ENCODE data around the gene KIR2DL4.
"Not testable (repeated sequence)": the region's sequence is repeated elsewhere in the genome, so short reads cannot be mapped to it uniquely, and the experiment has no call there.

The KIR2DL4 gene

DNA sequence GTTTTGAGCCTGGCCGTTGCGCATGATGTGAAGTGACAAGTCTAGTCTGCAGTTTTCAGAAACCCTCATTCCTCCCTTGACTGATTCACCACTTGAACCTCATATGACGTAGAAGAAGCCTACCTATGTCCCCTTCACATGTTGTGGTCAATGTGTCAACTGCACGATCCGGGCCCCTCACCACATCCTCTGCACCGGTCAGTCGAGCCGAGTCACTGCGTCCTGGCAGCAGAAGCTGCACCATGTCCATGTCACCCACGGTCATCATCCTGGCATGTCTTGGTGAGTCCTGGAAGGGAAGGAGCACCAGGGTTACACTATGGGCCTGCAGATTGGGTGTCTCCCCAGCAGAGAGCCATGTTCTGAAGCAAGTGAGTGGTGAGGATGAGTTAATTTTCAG, at the start of gene KIR2DL4:
KIR2DL4 (plus strand) TSS at position 201 of the 400 bp plus-strand sequence; CDS start at position 243, 42 bp downstream.
- TF ChIP-seq, protein P1, sequence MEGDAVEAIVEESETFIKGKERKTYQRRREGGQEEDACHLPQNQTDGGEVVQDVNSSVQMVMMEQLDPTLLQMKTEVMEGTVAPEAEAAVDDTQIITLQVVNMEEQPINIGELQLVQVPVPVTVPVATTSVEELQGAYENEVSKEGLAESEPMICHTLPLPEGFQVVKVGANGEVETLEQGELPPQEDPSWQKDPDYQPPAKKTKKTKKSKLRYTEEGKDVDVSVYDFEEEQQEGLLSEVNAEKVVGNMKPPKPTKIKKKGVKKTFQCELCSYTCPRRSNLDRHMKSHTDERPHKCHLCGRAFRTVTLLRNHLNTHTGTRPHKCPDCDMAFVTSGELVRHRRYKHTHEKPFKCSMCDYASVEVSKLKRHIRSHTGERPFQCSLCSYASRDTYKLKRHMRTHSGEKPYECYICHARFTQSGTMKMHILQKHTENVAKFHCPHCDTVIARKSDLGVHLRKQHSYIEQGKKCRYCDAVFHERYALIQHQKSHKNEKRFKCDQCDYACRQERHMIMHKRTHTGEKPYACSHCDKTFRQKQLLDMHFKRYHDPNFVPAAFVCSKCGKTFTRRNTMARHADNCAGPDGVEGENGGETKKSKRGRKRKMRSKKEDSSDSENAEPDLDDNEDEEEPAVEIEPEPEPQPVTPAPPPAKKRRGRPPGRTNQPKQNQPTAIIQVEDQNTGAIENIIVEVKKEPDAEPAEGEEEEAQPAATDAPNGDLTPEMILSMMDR (conservative IDR thresholded peaks at IDR 0.05; ENCODE audit: control insufficient read depth, insufficient read depth, low read depth, low read length): no peak
- no peak for DNase-seq (ENCODE audit: low read depth)
- no peak within 1 kb of the TSS for H3K4me3 ChIP-seq (ENCODE audit: control insufficient read depth, low read depth, low read length)

DNA sequence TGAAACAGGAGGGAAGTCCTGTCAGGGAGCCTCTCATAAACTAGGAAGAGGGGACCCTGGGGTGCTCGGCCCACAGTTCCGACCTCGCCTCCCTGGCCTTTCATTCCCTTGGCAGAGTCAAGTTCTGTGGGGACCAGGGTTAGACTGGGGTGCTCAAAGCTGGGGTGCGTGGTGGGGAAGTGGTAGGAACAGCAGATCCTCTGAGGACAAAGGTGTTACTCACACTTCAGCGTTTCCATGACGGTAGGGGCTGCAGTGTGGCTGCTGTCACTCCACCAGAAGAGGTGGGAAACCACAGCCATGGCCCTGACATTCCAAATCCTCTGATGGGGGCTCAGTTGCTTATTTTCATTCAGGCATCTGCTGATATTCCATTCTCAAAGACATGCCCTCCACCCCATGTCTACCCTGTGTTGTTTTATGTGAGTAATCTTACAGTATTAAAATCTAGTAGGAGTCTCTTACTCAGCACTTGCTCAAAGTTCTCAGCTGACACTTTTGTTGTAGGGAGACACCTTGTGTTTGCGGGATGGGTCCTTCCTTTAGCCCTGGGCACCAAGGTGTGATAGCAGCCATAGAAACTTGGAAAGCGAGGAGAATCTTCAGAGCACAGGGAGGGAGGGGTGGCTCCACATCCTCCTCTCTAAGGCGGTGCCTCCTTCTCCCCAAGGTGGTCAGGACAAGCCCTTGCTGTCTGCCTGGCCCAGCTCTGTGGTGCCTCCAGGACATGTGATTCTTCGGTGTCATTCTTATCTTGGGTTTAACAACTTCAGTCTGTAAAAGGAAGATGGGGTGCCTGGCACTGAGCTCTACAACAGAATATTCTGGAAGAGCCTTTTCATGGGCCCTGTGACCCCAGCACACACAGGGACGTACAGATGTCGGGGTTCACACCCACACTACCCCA, 47.0 kb upstream of the KIR2DL4 start:
- not testable (repeated sequence) for H3K4me3 ChIP-seq (ENCODE audit: control insufficient read depth, low read depth, low read length); DNase-seq (ENCODE audit: low read depth)

DNA sequence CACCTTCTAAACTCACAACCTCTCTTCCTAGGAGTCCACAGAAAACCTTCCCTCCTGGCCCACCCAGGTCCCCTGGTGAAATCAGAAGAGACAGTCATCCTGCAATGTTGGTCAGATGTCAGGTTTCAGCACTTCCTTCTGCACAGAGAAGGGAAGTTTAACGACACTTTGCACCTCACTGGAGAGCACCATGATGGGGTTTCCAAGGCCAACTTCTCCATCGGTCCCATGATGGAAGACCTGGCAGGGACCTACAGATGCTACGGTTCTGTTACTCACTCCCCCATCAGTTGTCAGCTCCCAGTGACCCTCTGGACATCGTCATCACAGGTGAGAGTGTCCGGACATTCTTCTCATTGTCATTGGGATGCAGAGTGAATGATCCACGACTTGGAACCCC, 44.8 kb upstream of the KIR2DL4 start:
- not testable (repeated sequence) for H3K4me3 ChIP-seq (ENCODE audit: control insufficient read depth, low read depth, low read length); DNase-seq (ENCODE audit: low read depth)

DNA sequence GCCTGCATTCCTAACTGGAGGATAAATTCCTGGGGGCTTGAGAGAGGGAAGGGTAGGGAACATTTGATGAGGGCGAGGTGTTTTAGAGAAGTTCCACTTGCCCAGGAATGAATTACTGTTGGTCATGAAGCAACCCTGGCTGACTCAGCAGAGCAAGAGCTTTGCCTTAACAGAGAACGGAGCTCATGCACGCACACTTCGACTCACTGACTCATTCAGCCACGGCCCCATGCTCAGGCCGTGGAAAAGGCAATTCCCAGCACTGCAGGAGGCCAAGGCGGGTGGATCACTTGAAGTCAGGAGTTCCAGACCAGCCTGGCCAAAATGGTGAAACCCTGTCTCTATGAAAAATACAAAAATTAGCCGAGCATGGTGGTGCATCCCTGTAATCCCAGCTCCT, 39.2 kb upstream of the KIR2DL4 start:
- DNase-seq (ENCODE audit: low read depth); H3K4me3 ChIP-seq (ENCODE audit: control insufficient read depth, low read depth, low read length): not testable (repeated sequence)

DNA sequence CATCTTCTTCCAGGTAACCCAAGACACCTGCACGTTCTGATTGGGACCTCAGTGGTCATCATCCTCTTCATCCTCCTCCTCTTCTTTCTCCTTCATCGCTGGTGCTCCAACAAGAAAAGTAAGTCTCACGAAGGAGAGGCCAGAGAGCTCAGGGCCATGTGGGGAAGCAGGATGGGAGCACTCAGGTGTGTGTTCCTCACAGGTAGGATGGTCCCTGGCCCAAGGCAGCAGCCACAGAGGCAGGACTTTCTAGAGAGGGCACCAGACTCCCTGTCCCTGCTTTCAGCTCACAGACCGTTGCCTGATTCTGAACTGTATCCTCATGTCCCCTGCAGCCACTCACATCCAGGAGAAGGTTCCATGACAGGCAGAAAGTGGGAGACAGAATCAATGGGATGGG, 36.9 kb upstream of the KIR2DL4 start:
- not testable (repeated sequence) for DNase-seq (ENCODE audit: low read depth); H3K4me3 ChIP-seq (ENCODE audit: control insufficient read depth, low read depth, low read length)

DNA sequence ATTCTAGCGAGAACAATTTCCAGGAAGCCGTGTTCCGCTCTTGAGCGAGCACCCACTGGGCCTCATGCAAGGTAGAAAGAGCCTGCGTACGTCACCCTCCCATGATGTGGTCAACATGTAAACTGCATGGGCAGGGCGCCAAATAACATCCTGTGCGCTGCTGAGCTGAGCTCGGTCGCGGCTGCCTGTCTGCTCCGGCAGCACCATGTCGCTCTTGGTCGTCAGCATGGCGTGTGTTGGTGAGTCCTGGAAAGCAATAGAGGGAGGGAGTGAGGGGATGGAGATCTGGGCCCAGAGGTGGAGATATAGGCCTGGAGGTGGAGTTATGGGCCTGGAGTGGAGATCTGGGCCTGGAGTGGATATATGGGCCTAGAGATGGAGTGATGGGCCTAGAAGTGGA, 33.8 kb upstream of the KIR2DL4 start, which contains the start of gene KIR2DL1:
KIR2DL1 (plus strand) TSS at position 148 of the 400 bp plus-strand sequence; CDS start at position 206, 58 bp downstream.
- not testable (repeated sequence) for DNase-seq (ENCODE audit: low read depth); H3K4me3 ChIP-seq (ENCODE audit: control insufficient read depth, low read depth, low read length)

DNA sequence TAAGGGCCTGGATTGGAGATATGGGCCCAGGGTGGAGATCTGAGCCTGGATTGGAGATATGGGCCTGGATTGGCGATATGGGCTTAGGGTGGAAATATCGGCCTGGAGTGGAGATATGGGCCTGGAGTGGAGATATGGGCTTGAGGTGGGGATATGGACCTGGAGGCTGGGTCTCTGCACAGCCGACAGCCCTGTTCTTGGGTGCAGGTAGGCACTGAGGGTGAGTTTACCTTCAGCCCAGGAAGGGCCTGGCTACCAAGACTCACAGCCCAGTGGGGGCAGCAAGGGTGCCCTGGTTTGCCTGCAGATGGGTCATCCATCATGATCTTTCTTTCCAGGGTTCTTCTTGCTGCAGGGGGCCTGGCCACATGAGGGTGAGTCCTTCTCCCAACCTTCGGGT, 32.9 kb upstream of the KIR2DL4 start:
- H3K4me3 ChIP-seq (ENCODE audit: control insufficient read depth, low read depth, low read length); DNase-seq (ENCODE audit: low read depth): not testable (repeated sequence)

DNA sequence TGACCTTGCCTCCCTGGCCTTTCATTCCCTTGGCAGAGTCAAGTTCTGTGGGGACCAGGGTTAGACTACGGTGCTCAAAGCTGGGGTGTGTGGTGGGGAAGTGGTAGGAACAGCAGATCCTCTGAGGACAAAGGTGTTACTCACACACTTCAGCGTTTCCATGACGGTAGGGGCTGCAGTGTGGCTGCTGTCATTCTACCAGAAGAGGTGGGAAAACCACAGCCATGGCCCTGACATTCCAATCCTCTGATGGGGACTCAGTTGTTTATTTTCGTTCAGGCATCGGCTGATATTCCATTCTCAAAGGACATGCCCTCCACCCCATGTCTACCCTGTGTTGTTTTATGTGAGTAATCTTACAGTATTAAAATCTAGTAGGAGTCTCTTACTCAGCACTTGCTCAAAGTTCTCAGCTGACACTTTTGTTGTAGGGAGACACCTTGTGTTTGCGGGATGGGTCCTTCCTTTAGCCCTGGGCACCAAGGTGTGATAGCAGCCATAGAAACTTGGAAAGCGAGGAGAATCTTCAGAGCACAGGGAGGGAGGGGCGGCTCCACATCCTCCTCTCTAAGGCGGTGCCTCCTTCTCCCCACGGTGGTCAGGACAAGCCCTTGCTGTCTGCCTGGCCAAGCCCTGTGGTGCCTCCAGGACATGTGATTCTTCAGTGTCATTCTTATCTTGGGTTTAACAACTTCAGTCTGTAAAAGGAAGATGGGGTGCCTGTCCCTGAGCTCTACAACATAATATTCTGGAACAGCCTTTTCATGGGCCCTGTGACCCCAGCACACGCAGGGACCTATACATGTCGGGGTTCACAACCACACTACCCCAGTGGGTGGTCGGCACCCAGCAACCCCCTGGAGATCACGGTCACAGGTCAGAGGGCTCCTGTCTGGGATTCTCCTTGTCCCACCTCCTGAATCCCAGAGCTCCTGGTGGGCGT, 32.1 kb upstream of the KIR2DL4 start:
- H3K4me3 ChIP-seq (ENCODE audit: control insufficient read depth, low read depth, low read length); DNase-seq (ENCODE audit: low read depth): not testable (repeated sequence)

DNA sequence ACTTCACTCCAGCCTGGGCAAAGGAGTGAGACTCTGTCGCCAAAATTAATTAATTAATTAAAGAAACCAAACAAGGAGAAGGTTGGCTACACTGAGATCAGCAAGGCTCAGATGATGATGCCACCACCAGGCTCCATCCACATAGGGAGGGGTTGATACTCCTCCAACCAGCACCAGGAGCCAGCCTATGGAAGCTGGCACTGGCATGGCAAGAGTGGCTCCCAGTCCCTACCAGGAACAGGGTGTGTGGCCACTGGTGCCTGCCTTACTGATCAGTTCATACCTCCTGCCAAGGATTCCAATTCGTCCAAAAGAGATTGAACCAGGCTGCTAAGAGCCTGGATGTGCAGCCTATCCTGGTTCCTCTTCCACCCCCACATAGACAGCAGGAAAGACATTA, 30.7 kb upstream of the KIR2DL4 start:
- not testable (repeated sequence) for H3K4me3 ChIP-seq (ENCODE audit: control insufficient read depth, low read depth, low read length); DNase-seq (ENCODE audit: low read depth)

DNA sequence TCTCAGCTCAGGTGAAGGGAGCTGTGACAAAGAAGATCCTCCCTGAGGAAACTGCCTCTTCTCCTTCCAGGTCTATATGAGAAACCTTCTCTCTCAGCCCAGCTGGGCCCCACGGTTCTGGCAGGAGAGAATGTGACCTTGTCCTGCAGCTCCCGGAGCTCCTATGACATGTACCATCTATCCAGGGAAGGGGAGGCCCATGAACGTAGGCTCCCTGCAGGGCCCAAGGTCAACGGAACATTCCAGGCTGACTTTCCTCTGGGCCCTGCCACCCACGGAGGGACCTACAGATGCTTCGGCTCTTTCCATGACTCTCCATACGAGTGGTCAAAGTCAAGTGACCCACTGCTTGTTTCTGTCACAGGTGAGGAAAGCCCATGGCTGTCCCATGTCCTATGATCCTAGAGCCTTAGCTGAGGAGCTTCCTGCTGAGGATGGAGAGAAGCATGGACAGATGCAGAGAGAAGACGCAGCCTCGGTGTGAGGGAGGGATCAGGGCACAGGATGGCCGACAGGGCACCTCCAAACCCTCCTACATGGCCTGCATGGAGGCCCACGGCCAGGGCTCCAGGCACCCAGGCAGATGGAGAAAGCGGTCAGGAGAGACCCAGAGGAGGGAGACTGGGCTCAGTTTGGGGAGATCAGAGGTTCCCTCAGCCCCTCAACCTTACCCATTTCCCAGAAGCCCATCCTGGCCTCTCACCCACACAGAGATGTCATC, 28.2 kb upstream of the KIR2DL4 start:
- H3K4me3 ChIP-seq (ENCODE audit: control insufficient read depth, low read depth, low read length); DNase-seq (ENCODE audit: low read depth): not testable (repeated sequence)

DNA sequence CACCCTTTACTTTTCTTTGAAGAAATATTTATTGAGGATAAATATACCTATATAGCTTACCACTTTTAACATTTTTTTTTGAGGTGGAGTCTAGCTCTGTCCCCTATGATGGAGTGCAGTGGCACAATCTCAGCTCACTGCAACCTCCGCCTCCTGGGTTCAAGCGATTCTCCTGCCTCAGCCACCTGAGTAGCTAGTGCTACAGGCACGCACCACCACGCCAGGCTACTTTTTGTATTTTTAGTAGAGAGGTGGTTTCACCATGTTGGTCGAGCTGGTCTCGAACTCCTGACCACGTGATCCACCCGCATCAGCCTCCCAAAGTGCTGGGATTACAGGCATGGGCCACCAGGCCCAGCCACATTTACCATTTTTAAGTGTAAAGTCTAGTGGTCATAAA, 27.6 kb upstream of the KIR2DL4 start:
- DNase-seq (ENCODE audit: low read depth): not testable (repeated sequence)

DNA sequence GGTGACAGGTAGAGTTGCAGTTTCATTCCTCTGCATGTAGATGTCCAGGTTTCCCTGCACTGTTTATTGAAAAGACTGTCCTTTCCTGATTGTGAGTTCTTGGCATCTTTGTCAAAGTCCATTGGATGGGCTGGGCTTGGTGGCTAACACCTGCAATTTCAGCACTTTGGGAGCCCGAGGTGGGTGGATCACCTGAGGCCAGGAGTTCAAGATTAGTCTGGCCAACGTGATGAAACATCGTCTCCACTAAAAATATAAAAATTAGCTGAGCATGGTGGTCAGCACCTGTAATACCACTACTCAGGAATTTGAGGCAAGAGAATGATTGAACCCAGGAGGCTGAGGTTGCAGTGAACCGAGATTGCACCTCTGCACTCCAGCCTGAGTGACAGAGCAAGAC, 25.6 kb upstream of the KIR2DL4 start:
- H3K4me3 ChIP-seq (ENCODE audit: control insufficient read depth, low read depth, low read length); DNase-seq (ENCODE audit: low read depth): not testable (repeated sequence)

More for the DNA sequence above, 27.6 kb upstream of the KIR2DL4 start:
- not testable (repeated sequence) for H3K4me3 ChIP-seq (ENCODE audit: control insufficient read depth, low read depth, low read length)

DNA sequence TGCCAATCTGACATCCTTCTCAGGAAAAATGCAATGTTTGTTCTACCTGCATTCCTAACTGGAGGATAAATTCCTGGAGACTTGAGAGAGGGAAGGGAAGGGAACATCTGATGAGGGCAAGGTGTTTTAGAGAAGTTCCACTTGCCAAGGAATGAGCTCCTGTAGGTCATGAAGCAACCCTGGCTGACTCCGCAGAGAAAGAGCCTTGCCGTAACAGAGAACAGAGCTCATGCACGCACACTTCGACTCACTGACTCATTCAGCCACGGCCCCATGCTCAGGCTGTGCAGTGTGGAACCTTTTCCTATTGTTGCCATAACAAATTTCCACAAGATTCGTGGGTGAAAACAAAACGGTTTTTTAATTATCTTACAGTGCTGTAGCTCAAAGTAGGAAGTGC, 24.5 kb upstream of the KIR2DL4 start:
- not testable (repeated sequence) for DNase-seq (ENCODE audit: low read depth); H3K4me3 ChIP-seq (ENCODE audit: control insufficient read depth, low read depth, low read length)

DNA sequence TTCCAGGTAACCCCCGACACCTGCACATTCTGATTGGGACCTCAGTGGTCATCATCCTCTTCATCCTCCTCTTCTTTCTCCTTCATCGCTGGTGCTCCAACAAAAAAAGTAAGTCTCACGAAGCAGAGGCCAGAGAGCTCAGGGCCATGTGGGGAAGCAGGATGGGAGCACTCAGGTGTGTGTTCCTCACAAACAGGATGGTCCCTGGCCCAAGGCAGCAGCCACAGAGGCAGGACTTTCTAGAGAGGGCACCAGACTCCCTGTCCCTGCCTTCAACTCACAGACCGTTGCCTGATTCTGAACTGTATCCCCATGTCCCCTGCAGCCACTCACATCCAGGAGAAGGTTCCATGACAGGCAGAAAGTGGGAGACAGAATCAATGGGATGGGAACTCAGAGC, 20.5 kb upstream of the KIR2DL4 start:
- H3K4me3 ChIP-seq (ENCODE audit: control insufficient read depth, low read depth, low read length); DNase-seq (ENCODE audit: low read depth): not testable (repeated sequence)

DNA sequence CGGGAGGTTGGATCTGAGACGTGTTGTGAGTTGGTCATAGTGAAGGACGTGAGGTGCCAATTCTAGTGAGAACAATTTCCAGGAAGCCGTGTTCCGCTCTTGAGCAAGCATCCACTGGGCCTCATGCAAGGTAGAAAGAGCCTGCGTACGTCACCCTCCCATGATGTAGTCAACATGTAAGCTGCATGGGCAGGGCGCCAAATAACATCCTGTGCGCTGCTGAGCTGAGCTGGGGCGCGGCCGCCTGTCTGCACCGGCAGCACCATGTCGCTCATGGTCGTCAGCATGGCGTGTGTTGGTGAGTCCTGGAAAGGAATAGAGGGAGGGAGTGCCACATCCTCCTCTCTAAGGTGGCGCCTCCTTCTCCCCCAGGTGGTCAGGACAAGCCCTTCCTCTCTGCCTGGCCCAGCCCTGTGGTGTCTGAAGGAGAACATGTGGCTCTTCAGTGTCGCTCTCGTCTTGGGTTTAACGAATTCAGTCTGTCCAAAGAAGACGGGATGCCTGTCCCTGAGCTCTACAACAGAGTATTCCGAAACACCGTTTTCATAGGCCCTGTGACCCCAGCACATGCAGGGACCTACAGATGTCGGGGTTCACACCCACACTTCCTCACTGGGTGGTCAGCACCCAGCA, 17.2 kb upstream of the KIR2DL4 start:
- not testable (repeated sequence) for H3K4me3 ChIP-seq (ENCODE audit: control insufficient read depth, low read depth, low read length); DNase-seq (ENCODE audit: low read depth)

DNA sequence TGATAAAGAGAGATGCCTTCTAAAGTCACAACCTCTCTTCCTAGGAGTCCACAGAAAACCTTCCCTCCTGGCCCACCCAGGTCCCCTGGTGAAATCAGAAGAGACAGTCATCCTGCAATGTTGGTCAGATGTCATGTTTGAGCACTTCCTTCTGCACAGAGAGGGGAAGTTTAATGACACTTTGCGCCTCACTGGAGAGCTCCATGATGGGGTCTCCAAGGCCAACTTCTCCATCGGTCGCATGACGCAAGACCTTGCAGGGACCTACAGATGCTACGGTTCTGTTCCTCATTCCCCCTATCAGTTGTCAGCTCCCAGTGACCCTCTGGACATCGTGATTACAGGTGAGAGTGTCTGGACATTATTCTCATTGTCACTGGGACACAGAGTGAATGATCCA, 15.3 kb upstream of the KIR2DL4 start:
- not testable (repeated sequence) for H3K4me3 ChIP-seq (ENCODE audit: control insufficient read depth, low read depth, low read length); DNase-seq (ENCODE audit: low read depth)

All from fibroblast of mammary gland (primary cell).